KBM-7 (cell line): ENCODE results near the gene BTNL2.
"Not testable (repeated sequence)": the region's sequence is repeated elsewhere in the genome, so short reads cannot be mapped to it uniquely, and the experiment has no call there.

Source experiments
- DNase-seq: peaks from one replicate; pipeline ENCODE4 v3.0.0-alpha.2; 2015
- in situ Hi-C: fragments of 300-500 bp; cut with MboI; formaldehyde crosslinking; loops from 2 replicates; pipeline ENCODE4 v1.14.3; 2020; ENCODE audit warnings: low sequenced_read_pairs, low pct_unique_long_range_greater_than_20kb, mixed read lengths

BTNL2 gene

GRCh38 chr6:32406857-32407256 lies at the start of gene BTNL2:
TSS of gene BTNL2 (minus strand) at chr6:32407181. CDS start at chr6:32407123, 58 bp downstream.
- DNase-seq, result no peak
- in situ Hi-C loops, result loop anchor here (25.0 kb wide), 2 partner anchors 305 to 380 kb away; no protein-coding TSS in a partner anchor

GRCh38 chr6:32449088-32449736 lies 42.2 kb upstream of the BTNL2 start:
- in situ Hi-C loops, result no loop called here
- DNase-seq, result no peak

GRCh38 chr6:32447932-32448331 lies 41.0 kb upstream of the BTNL2 start:
- in situ Hi-C loops, result no loop called here

GRCh38 chr6:32445321-32445854 lies 38.4 kb upstream of the BTNL2 start:
- in situ Hi-C loops, result no loop called here
- DNase-seq, result no peak

More at GRCh38 chr6:32447932-32448331, 41.0 kb upstream of the BTNL2 start:
- no peak for DNase-seq

GRCh38 chr6:32444433-32444832 lies 37.5 kb upstream of the BTNL2 start:
- DNase-seq, result no peak
- in situ Hi-C loops, result no loop called here

- no peak for DNase-seq
- in situ Hi-C loops, result no loop called here
Measured at GRCh38 chr6:32442977-32443552, 36.1 kb upstream of the BTNL2 start.

- no peak for DNase-seq
- in situ Hi-C loops, result no loop called here
Measured at GRCh38 chr6:32442243-32442667, 35.3 kb upstream of the BTNL2 start.

GRCh38 chr6:32439602-32440214 lies 32.7 kb upstream of the BTNL2 start, which contains the start of gene HLA-DRA:
TSS of gene HLA-DRA (plus strand) at chr6:32439887. CDS start at chr6:32439951, 64 bp downstream.
- DNase-seq, result peak; percentile 99
- in situ Hi-C loops, result no loop called here

- no peak for DNase-seq
- in situ Hi-C loops, result no loop called here
Measured at GRCh38 chr6:32439139-32439538, 32.2 kb upstream of the BTNL2 start.

- peak; percentile 73 for DNase-seq
- in situ Hi-C loops, result no loop called here
Measured at GRCh38 chr6:32436995-32437836, 30.2 kb upstream of the BTNL2 start.

- in situ Hi-C loops, result no loop called here
- DNase-seq, result no peak
Measured at GRCh38 chr6:32436186-32436585, 29.2 kb upstream of the BTNL2 start.

- in situ Hi-C loops, DNase-seq: not testable (repeated sequence)
Measured at GRCh38 chr6:32433950-32434349, 27.0 kb upstream of the BTNL2 start.

- in situ Hi-C loops, result no loop called here
- DNase-seq, result peak; percentile 67
Measured at GRCh38 chr6:32432050-32432450, 25.1 kb upstream of the BTNL2 start.

GRCh38 chr6:32431142-32431541 lies 24.2 kb upstream of the BTNL2 start:
- in situ Hi-C loops, result no loop called here
- DNase-seq, result no peak

GRCh38 chr6:32430179-32430578 lies 23.2 kb upstream of the BTNL2 start:
- no peak for DNase-seq
- in situ Hi-C loops, result no loop called here

- in situ Hi-C loops, result no loop called here
- DNase-seq, result no peak
Measured at GRCh38 chr6:32427934-32428474, 21.0 kb upstream of the BTNL2 start.

- no peak for DNase-seq
- in situ Hi-C loops, result no loop called here
Measured at GRCh38 chr6:32427218-32427617, 20.2 kb upstream of the BTNL2 start.

- in situ Hi-C loops, result no loop called here
- DNase-seq, result no peak
Measured at GRCh38 chr6:32426338-32426737, 19.4 kb upstream of the BTNL2 start.
